H1 (cell line): Measurements from ENCODE around the gene DHRS1. TPM values are rescaled to one million over a fixed set of nuclear protein-coding genes. Genes with fewer than 3 reads are reported as not detected.

Experiments used
- CHD1 ChIP-seq: IDR thresholded peaks from 2 replicates; pipeline ENCODE4 v1.6.1; 2012; ENCODE audit warnings: low read depth, low read length, improper control_type of control experiment
- CHD7 ChIP-seq: fragments of 300-600 bp; sonication (generic); IDR thresholded peaks from 2 replicates; pipeline ENCODE4 v1.7.1; 2012; ENCODE audit warnings: low read length, moderate library complexity, mild to moderate bottlenecking, inconsistent platforms; ENCODE audit not compliant: insufficient replicate concordance
- CREB1 ChIP-seq: IDR thresholded peaks from 2 replicates; pipeline ENCODE4 v1.6.1; 2012; ENCODE audit warnings: inconsistent platforms
- FOSL1 ChIP-seq: IDR thresholded peaks from 2 replicates; pipeline ENCODE4 v1.6.1; 2011; ENCODE audit warnings: mild to moderate bottlenecking, low read depth, low read length, moderate library complexity; ENCODE audit not compliant: insufficient read depth
- POLR2A ChIP-seq, 2 experiments: IDR thresholded peaks; 1 replicate in 1 of 2; 2 replicates in 1 of 2; pipeline ENCODE4 v1.6.1; 2011; ENCODE audit warnings: low read depth in 2 of 2, low read length in 2 of 2, mild to moderate bottlenecking in 2 of 2; ENCODE audit errors: control extremely low read depth in 1 of 2
- polyA plus RNA-seq, 7 experiments: library from polyadenylated mRNA; depleted of rRNA in 3 of 7; stranded (reverse) in 5 of 7; unstranded in 2 of 7; fragments of >200 nt in 5 of 7; fragments of 200-250 nt in 2 of 7; gene quantifications; 1 replicate in 5 of 7; 2 replicates in 1 of 7; 4 replicates in 1 of 7; pipeline versions ENCODE4 v1.2.1 to v1.2.3, GENCODE V29; 2011 to 2013; ENCODE audit warnings: missing spikeins in 2 of 7, mixed read lengths in 2 of 7
- total RNA-seq: library from RNA; stranded (reverse); fragmentation: NEBNext Ultra II Directional; extraction: Animal tissue kit (Norgen Biotek cat#: 25700); gene quantifications from 2 replicates; pipeline ENCODE4 v1.2.1, GENCODE V29; 2021

DHRS1 gene
- total and polyA plus RNA-seq, 2 of the 8 experiments (the other 6 are each of a cell fraction or from before 2014, with no cell fraction given), result 8.8 to 31.7 TPM

DNA sequence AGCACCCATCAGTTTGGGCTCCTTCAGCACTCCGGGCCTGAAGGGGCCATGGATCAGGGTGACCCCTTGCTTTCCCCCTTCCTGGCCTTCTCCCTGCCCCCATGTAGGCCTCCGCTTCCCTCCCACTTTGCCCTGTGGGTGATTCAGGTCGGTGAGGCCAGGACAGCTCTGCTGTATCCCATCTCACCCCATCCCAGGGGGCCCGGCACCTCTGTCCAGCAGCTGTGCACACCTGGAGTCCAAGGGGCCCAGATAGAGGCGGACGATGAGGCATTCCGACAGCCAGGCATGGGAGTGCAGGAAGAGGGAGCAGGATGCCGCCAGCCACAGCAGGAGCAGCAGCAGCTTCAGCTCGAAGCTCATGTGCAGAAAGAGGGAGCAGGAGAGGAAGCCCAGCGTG, 23.1 kb upstream of the DHRS1 start (continued):
- no peak for TF ChIP-seq CHD7
- TF ChIP-seq FOSL1, result no peak
- no peak for TF ChIP-seq POLR2A (IDR thresholded peaks at IDR 0.05; ENCODE audit: control extremely low read depth in 1 of 2, low read depth in 2 of 2, low read length in 2 of 2)
- no peak for TF ChIP-seq CREB1
- no peak for TF ChIP-seq CHD1
